WTC11 (cell line): ENCODE measurements around the gene PPP1R14B. TPM values are rescaled to one million over a fixed set of nuclear protein-coding genes. Genes with fewer than 3 reads are reported as not detected.

Experiments
- ATAC-seq: fragments of 200-7000 bp; cut with Tn5 transposase; 2 replicates; pipeline ENCODE4 v1.10.0; 2021; ENCODE audit warnings: mild to moderate bottlenecking, moderate library complexity
- CTCF ChIA-PET: fragments of 300-600 bp; sonication (Branson Sonifier 250); formaldehyde crosslinking; loops from one replicate; lab custom pipeline; 2021; ENCODE audit warnings: antibody characterized with exemption; lab: Charles Lee
- POLR2A ChIA-PET: fragments of 350-600 bp; sonication (Branson Sonifier 250); formaldehyde crosslinking; loops from one replicate; lab custom pipeline; 2021; ENCODE audit warnings: antibody characterized with exemption; lab: Charles Lee
- DNase-seq: peaks from one replicate; pipeline ENCODE4 v3.0.0; 2021; ENCODE audit warnings: low spot score
- H3K27ac Mint-ChIP-seq: 2 replicates; pipeline ENCODE4 v1.8.0; 2021; ENCODE audit warnings: mixed read lengths
- H3K27me3 Mint-ChIP-seq: 2 replicates; pipeline ENCODE4 v1.8.0; 2021; ENCODE audit warnings: low read depth, mild to moderate bottlenecking, moderate library complexity, mixed read lengths
- H3K36me3 Mint-ChIP-seq: 2 replicates; pipeline ENCODE4 v1.8.0; 2021; ENCODE audit warnings: mixed read lengths
- H3K4me1 Mint-ChIP-seq: 2 replicates; pipeline ENCODE4 v1.8.0; 2022; ENCODE audit warnings: mixed read lengths
- H3K4me3 Mint-ChIP-seq: 2 replicates; pipeline ENCODE4 v1.8.0; 2021; ENCODE audit warnings: mild to moderate bottlenecking, moderate library complexity, mixed read lengths
- H3K9me3 Mint-ChIP-seq: 2 replicates; pipeline ENCODE4 v1.8.0; 2021; ENCODE audit warnings: mixed read lengths
- ARID4B ChIP-seq: sonication (generic); formaldehyde crosslinking; IDR thresholded peaks from 2 replicates; pipeline ENCODE4 v1.8.0; 2023; ENCODE audit warnings: missing genetic modification reagents, mild to moderate bottlenecking, borderline replicate concordance
- EMX1 ChIP-seq: fragments of 250-450 bp; sonication (Bioruptor Pico); IDR thresholded peaks from 2 replicates; pipeline ENCODE4 v1.8.0; 2021; ENCODE audit warnings: mild to moderate bottlenecking
- ESRRA ChIP-seq: sonication (generic); formaldehyde crosslinking; IDR thresholded peaks from 2 replicates; pipeline ENCODE4 v1.8.1; 2022; ENCODE audit warnings: mild to moderate bottlenecking, missing genetic modification reagents, borderline replicate concordance
- FOXP1 ChIP-seq: sonication (generic); formaldehyde crosslinking; IDR thresholded peaks from 2 replicates; pipeline ENCODE4 v1.8.0; 2022; ENCODE audit warnings: missing genetic modification reagents, mild to moderate bottlenecking, moderate library complexity, borderline replicate concordance
- GABPB1 ChIP-seq: sonication (generic); formaldehyde crosslinking; IDR thresholded peaks from 2 replicates; pipeline ENCODE4 v1.8.1; 2023; ENCODE audit warnings: mild to moderate bottlenecking, missing genetic modification reagents
- HMGXB4 ChIP-seq: sonication (generic); formaldehyde crosslinking; IDR thresholded peaks from 2 replicates; pipeline ENCODE4 v1.8.1; 2023; ENCODE audit warnings: mild to moderate bottlenecking, moderate library complexity, missing genetic modification reagents
- IRF2 ChIP-seq: sonication (generic); formaldehyde crosslinking; IDR thresholded peaks from 2 replicates; pipeline ENCODE4 v1.8.0; 2022; ENCODE audit warnings: low read depth, missing genetic modification reagents, borderline replicate concordance
- JUN ChIP-seq: sonication (generic); formaldehyde crosslinking; IDR thresholded peaks from 2 replicates; pipeline ENCODE4 v1.8.0; 2023; ENCODE audit warnings: mild to moderate bottlenecking, missing genetic modification reagents
- MYBL2 ChIP-seq: sonication (generic); formaldehyde crosslinking; IDR thresholded peaks from 2 replicates; pipeline ENCODE4 v1.8.1; 2023; ENCODE audit warnings: mild to moderate bottlenecking, moderate library complexity, missing genetic modification reagents
- SOX15 ChIP-seq: fragments of 250-450 bp; sonication (Bioruptor Pico); IDR thresholded peaks from 2 replicates; pipeline ENCODE4 v1.9.0; 2021; ENCODE audit warnings: mild to moderate bottlenecking
- SP1 ChIP-seq: sonication (generic); formaldehyde crosslinking; conservative IDR thresholded peaks from 2 replicates; pipeline ENCODE4 v1.8.1; 2022; ENCODE audit warnings: missing genetic modification reagents
- STAT6 ChIP-seq: sonication (generic); formaldehyde crosslinking; conservative IDR thresholded peaks from 2 replicates; pipeline ENCODE4 v1.8.1; 2023; ENCODE audit warnings: mild to moderate bottlenecking, low read depth, missing genetic modification reagents, moderate library complexity
- TEAD4 ChIP-seq: sonication (generic); formaldehyde crosslinking; IDR thresholded peaks from 2 replicates; pipeline ENCODE4 v1.8.0; 2022; ENCODE audit warnings: mild to moderate bottlenecking, missing genetic modification reagents
- TP53 ChIP-seq: sonication (generic); formaldehyde crosslinking; IDR thresholded peaks from 2 replicates; pipeline ENCODE4 v1.8.1; 2023; ENCODE audit warnings: mild to moderate bottlenecking, missing genetic modification reagents
- ZBTB21 ChIP-seq: sonication (generic); formaldehyde crosslinking; IDR thresholded peaks from 2 replicates; pipeline ENCODE4 v1.8.1; 2023; ENCODE audit warnings: mild to moderate bottlenecking, missing genetic modification reagents, borderline replicate concordance
- ZNF423 ChIP-seq: fragments of 250-450 bp; sonication (Bioruptor Pico); IDR thresholded peaks from 2 replicates; pipeline ENCODE4 v2.1.2; 2022; ENCODE audit warnings: mild to moderate bottlenecking, moderate library complexity
- total RNA-seq: library from RNA; stranded (reverse); gene quantifications from 3 replicates; pipeline ENCODE4 v1.2.3, GENCODE V29; 2021
- TF ChIP-seq, protein P1 (sequence below): sonication (generic); formaldehyde crosslinking; IDR thresholded peaks from 2 replicates; pipeline ENCODE4 v1.8.0; 2023; ENCODE audit warnings: missing genetic modification reagents
- TF ChIP-seq, protein P2 (sequence below): fragments of 250-450 bp; sonication (Bioruptor Pico); IDR thresholded peaks from 2 replicates; pipeline ENCODE4 v1.9.0; 2021; ENCODE audit warnings: moderate library complexity, mild to moderate bottlenecking, inconsistent platforms, borderline replicate concordance
- TF ChIP-seq, protein P3 (sequence below): fragments of 250-450 bp; sonication (Bioruptor Pico); IDR thresholded peaks from 2 replicates; pipeline ENCODE4 v1.9.0; 2021; ENCODE audit warnings: mild to moderate bottlenecking

The PPP1R14B gene
- total RNA-seq, 1 experiment from 2014 or later: 471 TPM

DNA sequence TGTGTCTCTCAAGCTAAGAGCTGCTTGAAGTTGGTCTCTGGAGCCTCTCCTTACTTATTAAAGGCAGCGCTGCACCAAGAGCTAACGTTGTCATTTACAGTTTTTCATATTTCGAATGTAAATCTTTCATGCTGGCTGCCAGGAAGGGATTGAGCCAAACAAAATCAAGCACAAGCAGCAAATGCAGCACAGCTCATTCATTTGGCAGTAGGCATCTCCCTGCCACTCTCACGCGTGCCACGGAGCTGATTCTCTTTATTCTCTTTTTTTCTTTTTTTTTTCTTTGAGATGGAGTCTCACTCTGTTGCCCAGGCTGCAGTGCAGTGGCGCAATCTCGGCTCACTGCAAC is 13.8 kb downstream of the PPP1R14B start (continued):
- TF ChIP-seq, protein P1, sequence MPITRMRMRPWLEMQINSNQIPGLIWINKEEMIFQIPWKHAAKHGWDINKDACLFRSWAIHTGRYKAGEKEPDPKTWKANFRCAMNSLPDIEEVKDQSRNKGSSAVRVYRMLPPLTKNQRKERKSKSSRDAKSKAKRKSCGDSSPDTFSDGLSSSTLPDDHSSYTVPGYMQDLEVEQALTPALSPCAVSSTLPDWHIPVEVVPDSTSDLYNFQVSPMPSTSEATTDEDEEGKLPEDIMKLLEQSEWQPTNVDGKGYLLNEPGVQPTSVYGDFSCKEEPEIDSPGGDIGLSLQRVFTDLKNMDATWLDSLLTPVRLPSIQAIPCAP (CRISPR knock-in tag): no peak
- TF ChIP-seq ZNF423 (CRISPR knock-in tag): no peak
- no peak for TF ChIP-seq TP53 (CRISPR knock-in tag)
- TF ChIP-seq, protein P2, sequence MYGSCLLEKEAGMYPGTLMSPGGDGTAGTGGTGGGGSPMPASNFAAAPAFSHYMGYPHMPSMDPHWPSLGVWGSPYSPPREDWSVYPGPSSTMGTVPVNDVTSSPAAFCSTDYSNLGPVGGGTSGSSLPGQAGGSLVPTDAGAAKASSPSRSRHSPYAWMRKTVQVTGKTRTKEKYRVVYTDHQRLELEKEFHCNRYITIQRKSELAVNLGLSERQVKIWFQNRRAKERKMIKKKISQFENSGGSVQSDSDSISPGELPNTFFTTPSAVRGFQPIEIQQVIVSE (CRISPR knock-in tag): no peak
- TF ChIP-seq, protein P3, sequence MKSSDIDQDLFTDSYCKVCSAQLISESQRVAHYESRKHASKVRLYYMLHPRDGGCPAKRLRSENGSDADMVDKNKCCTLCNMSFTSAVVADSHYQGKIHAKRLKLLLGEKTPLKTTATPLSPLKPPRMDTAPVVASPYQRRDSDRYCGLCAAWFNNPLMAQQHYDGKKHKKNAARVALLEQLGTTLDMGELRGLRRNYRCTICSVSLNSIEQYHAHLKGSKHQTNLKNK: no peak
- TF ChIP-seq IRF2 (CRISPR knock-in tag): no peak
- TF ChIP-seq STAT6 (CRISPR knock-in tag): no peak
- TF ChIP-seq SOX15: no peak
- TF ChIP-seq ZBTB21 (CRISPR knock-in tag): no peak

- Mint-ChIP-seq H3K27ac (no peak overlapping the region), H3K36me3 (peaks cover 3% of the 10 kb centered on the region; the same call in 1 of the 2 replicates), H3K27me3 (peaks cover 16% of the 10 kb centered on the region), H3K4me3 (peak overlapping the region; percentile 82), H3K4me1 (peaks cover 31% of the 10 kb centered on the region), H3K9me3 (no peaks in the 10 kb centered on the region)
- ChIA-PET CTCF (interaction anchor here (1.5 to 5.4 kb wide), 4 partner anchors 15 to 28 kb away, joined by 3 to 35 read pairs (median 18); partner anchors contain the start of gene PLCB3), POLR2A (interaction anchor here (1.3 to 1.5 kb wide), 2 partner anchors 9 to 72 kb away, joined by 3 to 4 read pairs; partner anchors contain the start of gene FKBP2)
- TF ChIP-seq HMGXB4 (CRISPR knock-in tag): no peak
- no peak for TF ChIP-seq FOXP1 (CRISPR knock-in tag)
- no peak for TF ChIP-seq TEAD4 (CRISPR knock-in tag)
- DNase-seq (no peak), ATAC-seq (no peak)
Observed at GRCh38 chr11:64232182-64232966, 14.4 kb downstream of the PPP1R14B start.

- CTCF ChIA-PET: interaction anchor here (1.5 to 2.8 kb wide), 3 partner anchors 16 to 27 kb away, joined by 3 to 25 read pairs (median 12); partner anchors contain the start of gene PLCB3
- Mint-ChIP-seq H3K27me3 (peaks cover 16% of the 10 kb centered on the region), H3K9me3 (no peaks in the 10 kb centered on the region), H3K36me3 (peaks cover 3% of the 10 kb centered on the region; the same call in 1 of the 2 replicates), H3K4me1 (peaks cover 37% of the 10 kb centered on the region), H3K27ac (no peak overlapping the region), H3K4me3 (peak overlapping the region; percentile 82)
- DNase-seq: no peak
- ATAC-seq: no peak
- POLR2A ChIA-PET: interaction anchor here (0.7 to 1.5 kb wide), 3 partner anchors 10 to 72 kb away, joined by 3 to 7 read pairs (median 4); partner anchors contain the start of gene FKBP2
- TF ChIP-seq GABPB1 (CRISPR knock-in tag) (no peak), ESRRA (CRISPR knock-in tag) (no peak), SP1 (CRISPR knock-in tag) (no peak), MYBL2 (no peak), ARID4B (no peak), HMGXB4 (CRISPR knock-in tag) (no peak), JUN (no peak), SOX15 (no peak), EMX1 (CRISPR knock-in tag) (no peak)
Observed at GRCh38 chr11:64231546-64231945, 15.2 kb downstream of the PPP1R14B start.
